MV-4-11 (cell line): Measurements from ENCODE around the gene BCL11A.

Experiments
- DNase-seq: peaks from one replicate; lab custom pipeline; 2025; lab: John Stamatoyannopoulos, UW

The BCL11A gene

DNA sequence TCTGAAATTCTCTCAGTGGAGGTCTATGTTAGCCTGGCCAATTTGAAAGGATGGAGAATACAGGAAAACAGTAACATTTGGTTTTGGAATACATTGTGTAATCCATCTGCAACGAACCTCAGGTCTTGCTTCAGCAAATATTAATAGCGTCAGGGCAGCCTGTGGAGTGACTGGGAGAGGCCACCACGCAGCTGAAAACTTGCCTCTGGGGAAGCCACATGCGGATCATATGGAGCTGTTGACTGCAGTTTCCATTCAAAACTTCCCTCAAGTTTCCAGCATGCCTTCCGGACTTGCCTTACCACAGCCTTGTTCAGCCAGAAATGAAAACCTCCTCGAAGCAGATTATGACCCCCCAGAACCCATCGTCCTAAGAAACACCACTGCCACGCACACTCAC is 25.7 kb downstream of the BCL11A start:
- DNase-seq: peak; percentile 72

DNA sequence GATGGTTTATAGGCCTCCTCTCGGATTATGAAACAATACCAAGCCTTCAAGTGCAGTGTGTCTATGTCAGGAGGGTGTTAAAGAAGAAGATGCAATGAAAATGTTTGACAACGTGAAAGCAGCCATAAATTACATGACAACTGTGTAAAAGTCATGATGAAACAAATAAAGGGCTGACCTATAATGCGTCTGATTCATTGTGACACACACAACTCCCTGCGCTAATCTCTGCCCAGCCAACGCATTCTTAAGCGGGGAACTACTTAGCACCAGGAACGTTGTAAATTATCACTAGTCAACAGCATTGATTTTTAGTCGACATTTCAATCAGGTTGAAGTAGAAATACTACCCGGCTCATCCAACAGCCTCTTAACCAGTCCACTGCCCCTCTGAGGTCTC is 26.8 kb downstream of the BCL11A start:
- DNase-seq: peak; percentile 60

DNA sequence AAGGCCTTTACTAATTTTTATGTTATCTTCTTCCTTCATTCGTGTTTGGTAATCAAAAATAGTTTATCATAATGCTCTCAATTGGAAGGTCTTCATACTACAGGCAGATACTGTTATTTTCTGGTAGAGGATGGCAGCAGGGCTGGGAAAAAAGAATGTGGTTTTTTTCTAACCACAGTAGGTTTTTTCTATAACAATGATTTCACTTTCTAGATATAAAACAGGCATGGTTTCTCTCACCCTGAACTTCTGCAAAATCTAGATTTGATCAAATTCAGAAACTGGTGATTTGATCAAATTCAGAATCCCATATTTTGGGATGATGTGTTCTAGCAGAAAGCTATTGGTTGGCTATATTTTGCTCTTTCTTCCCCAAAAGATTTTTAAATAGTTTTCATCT is 27.6 kb downstream of the BCL11A start:
- DNase-seq: peak; percentile 35

DNA sequence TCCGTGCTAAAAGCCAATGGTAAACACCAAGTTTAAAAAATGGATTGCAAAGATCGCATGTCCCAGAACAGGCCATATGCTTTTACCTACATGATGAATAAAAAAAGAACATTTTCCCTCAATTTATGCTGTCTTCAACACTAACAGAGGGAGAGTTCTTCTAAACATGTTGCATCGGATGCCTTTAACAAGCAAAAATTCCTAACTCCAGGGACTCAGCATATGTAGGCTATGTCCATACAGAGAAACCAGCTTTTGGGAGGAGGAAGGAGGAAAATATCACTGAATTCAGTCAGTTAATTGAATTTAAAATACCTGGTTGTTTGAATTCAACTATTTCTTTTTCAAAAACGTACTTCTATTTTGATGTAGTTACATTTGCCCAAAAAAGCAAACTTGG is 28.6 kb downstream of the BCL11A start:
- no peak for DNase-seq

DNA sequence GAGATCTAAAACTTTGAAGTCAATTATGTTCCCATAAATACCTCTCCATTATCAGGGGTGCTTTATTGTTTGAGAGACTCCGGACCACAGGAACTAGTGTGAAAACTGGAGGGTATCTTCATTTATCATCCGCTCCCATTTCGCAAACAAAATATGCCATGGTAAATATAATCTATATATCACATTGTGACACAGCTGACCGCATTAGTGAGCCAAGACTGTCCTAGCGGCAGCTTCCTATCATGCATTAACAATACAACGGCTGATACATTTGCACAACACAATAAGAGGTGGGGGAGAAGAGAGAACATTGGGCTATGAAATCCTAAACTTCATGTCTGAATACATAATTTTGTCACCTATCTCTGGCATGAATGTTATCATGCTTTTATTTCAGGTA is 29.5 kb downstream of the BCL11A start:
- peak; percentile 27 for DNase-seq

DNA sequence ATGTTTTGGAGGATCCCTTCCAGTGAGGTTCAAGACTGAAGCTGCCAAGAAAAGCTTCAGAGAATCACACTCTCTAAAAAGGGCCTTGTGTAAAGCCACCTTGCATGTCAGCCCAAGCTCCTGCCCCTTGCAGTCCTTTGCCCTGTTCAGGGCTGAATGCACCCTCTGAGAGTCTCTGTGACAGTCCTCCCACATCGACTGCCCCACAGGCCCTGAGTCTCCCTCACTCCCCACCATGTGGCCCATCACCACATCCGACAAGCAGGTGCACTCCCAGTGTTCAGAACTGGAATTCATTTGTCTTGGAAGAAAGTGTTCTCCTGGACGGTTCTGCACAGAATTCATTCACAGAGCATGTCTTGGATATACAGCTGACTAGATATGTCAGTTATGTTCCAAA is 31.0 kb downstream of the BCL11A start:
- DNase-seq: no peak

DNA sequence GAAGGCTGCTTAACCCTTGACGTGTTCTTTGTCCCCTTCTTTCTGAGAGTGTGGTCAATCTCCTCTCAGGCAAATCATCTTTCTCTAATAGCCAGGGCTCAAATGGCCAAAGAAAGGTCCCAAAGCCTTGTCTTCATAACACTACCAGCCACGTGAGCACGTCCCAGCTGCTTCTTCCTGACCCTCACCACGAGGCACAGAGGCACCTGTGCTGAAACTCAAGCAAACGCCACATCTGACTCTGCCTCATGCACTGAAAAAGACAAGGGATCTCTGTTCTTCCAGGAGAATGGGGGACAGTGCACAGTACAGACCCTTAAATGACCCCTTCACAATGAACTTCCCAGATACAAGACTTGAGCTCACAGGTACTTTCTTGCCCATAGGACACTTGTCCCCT is 31.8 kb downstream of the BCL11A start:
- DNase-seq: no peak

DNA sequence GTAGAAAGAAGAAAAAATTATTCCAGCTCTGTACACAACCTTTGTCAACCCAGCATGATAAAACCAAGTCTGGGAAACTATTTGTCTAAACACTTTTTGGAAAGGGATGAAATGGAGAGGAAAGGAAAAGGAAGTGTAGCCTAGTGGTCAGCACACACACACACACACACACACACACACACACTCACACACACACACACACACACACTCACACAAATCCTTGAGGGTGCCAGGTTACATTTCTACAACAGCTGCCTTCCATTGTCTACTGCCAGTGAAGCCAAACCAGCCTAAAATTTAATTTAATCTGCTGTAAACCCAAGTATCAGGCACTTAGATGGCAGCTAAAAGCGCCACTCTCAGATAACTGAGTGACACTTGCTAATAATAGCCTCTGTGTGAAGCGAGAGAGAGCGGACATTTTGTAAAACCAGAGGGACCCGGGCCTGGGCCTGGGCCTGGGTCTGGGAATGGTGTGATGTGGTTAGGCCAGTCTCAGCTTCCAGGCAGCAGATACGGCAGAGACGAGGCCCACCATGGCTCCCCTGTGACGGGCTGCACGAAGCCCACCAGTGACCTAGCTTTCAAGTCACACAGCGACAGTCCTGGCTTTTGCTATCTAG is 32.4 kb downstream of the BCL11A start:
- DNase-seq: no peak

DNA sequence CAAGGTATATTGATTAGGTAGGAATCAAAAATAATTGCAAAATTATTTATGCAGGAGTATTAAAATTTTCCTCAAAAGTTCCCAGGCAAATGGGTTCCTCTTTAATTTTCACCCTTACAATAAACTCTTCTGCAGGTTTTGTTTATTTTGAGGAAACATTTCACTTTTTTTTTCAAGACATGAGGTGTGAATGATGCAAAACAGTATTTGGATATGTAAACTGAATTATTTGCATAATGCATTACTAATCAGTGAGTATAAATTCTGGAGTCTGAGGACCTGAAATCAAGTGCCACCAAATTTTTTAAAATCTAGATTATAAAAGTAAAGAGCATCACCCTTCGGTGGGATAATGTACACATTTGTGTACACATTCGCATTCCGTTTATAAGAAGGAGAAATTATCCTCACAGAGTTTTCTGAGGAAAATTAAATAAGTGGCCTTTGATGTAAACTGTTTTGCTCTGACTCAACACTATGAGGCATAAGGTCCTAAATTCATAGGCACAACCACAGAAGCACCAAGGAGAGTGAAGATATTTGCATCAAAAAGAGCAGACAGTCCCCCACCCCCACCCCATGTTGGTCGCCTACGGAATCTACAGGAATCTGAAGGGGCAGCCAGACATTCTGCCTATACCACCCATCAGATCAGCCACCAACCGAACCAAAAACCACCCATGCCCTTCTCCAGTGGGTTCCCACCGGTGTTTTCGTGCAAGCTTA is 33.1 kb downstream of the BCL11A start:
- DNase-seq: no peak

DNA sequence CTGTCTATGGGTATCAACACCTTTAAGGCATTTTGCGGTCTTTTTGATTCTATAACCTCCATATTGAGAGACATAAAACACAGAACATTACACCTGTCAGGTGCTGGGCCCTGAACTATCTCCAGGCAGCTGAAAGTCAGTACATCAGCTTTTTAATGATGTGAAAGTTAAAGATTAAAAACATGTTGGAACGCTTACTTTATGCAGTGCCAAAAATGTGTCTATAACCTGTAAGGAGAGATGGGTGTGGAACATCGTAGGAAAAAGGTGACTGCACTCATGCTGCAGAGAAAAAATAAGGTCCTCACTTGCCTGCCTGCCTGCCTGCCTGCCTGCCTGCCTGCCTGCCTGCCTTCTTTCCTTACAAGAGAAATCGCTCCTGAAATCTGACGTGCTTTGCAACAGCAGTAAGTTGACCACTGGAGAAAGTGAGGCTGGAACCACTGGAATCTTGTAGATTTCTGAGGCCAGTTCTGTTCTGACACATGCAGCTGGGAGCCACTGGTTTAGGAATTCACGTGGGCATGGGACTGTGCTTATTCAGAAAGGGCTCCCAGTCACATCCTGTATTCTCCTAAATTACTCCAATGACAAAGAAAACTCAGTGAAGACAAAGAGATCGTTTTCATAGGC is 34.1 kb downstream of the BCL11A start:
- DNase-seq: no peak

DNA sequence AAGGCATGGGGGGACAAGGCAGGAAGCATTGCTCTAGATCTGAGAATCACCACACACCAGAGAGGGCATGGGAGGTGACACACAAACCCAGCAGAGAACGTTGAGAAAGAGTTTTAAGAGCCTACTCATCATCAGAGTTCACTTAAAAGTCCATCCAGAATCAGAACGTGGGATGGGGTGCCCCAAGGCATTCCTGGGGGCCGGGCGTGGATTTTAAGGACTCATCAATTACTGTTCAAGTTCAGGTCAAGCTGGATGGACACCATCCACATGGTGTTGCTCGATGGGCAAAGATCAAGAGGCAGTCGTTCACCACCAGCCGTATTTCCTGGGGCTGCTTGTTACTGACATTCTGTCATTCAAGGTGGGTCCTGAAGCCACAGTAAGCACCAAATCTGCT is 34.9 kb downstream of the BCL11A start:
- no peak for DNase-seq

DNA sequence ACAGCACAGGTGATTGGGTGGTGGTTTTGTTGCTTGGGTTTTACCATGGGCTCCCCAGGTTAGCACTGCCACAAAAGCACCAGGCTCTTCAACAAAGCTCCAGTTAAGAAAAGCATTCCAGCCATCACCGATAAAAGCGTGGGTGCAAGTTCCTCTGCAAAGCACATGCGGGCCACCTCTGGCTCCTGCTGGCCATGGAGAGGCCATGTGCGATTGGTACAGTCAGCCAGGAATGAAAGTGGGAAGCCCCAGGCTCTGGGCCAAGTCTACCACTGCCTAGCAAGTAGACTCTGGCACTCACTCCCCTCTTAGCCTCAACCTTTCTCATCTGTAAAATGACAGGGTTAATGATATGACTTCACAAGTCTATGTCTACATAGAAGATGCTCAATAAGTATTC is 36.0 kb downstream of the BCL11A start:
- no peak for DNase-seq

DNA sequence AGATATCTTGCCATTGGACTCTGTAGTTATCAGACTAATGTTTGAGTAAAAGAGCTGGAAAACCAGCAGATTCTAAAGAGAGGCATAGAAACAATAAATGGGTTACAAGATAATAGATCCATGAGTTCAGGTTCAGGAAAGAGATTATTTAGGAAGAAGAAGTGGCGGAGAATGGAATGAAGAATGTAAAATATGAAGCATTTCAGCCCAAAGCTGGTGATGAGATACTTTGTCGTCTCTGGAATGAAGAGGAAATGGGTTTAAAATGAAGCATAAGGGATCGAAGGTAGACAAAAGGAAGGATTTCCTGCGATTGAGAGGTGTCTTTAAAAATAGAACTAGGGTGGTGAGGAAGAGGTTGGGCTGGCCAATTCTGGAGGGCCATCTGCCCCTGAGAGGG is 36.6 kb downstream of the BCL11A start:
- no peak for DNase-seq

DNA sequence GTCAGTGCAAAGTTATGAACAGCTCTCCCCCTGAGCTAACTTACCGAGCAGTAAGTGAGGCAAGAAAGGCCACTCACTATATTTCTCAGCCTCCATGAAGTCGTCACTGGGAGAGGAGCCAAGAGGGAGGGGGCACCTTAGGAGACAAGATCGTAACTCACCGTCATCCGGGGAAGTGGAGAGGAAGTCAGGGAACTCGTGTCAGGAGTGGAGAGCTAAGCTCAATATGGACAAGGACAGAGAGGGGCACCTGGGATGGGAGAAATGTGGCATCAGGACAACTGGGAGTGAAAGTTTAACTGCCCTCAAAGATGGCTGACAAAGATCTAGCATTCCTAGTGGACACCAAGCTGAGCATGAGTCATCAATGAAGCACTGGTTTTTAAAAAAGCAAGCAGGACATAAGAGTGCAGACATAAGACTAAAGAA is 37.1 kb downstream of the BCL11A start:
- DNase-seq: no peak

DNA sequence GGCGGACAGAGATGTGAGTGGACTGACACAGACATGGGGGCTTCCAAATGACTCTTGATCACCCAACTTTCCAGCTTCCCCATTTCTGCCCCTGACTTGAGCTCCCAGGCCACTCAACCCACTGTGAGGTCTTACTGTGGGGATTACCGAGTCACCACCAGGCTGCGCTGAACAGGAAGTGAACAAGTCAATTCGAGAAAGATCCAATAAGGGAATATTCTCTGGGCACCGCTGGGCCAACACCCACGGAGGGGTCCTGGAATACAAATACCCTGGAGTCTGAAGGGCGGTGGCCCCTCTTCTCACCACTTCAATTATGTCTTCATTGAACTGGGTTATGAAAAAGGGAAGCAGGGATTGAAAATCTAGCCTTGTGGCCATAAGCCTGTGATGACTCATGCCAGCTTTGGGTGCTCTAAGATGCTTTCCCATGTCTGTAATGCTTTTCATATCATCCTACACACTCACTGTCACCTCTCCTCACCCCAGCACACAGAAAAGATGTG is 37.7 kb downstream of the BCL11A start:
- DNase-seq: peak; percentile 96

DNA sequence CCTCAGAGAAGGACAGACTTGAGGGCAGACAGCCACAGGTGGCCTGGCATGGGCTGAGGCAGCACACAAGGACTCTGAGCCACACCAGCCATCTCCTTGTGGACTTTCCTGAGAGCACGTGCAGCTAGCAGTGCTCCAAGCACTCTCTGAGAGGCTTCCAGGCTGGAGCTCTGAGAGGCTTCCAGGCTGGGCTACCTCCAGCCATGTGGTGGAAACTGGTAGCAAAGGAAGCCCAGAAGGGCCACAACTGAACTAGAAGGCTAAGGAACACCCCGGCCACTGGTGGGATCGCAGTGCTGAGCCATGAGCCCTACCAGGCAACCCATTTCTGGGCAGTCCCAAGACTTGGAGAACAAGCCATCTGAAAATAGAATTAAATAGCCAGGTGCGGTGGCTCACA is 39.5 kb downstream of the BCL11A start:
- no peak for DNase-seq

DNA sequence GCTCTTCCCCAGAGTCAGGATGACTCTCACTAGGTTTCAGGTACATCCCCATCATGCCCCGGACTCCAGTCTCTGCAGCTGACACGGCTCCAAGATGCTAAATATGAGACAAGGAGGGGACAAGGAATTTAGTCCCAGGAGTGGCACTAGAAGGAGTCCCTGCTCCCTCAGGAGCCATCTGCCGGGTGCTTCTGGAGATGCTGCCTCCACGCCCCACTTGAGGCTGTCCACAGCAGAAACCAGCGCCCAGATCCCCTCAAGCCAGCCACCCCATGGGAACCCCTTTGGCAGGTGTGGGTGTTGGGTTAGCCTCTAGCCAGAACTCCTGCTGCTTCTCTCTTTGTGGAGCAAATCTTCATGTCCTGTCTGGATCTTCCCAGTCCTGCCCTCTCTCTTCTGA is 40.3 kb downstream of the BCL11A start:
- DNase-seq: no peak

DNA sequence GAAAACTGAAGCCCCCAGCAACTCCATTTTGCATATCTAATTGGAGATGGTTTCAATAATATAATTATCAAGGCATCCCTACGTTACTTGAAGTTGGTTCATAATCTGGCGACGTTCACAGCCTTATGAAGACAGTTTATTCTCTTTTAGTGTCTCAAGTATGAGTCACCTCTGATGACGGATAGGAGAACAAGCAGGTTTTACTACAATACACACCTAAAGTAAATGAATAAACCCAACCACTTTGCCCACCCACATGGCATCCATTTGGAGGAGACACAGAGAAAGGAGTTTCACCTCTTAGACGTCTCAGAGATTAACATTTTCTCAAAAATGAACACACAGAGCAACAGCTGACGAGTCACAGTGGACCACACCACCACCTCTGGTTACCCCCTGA is 40.8 kb downstream of the BCL11A start:
- DNase-seq: no peak

DNA sequence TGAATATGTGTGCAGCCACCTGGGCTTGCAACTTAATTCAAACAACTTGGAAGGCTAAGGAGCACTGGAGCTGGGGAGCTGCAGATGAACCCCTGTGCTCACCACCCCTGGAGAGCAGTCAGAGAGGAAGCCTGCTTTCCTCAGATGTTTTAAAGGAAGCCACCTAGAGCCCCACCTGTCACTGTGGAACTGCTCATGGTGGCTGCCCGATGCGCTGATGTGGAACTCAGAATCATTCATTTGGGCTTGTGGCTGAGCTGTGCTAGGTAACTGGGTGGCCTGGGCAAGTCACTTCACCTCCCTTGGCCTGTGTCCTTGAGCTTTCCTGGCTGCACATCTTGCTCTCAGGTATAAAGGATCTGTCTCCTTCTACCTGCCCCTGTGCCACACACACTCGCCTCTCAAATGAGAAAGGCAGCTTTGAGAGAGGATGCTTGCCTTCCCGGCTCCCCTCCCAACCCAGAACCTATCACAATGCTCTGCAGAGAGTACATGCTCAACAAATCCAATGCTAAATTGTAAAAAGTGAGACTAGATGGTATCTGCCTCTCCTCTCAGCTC is 41.3 kb downstream of the BCL11A start:
- no peak for DNase-seq

DNA sequence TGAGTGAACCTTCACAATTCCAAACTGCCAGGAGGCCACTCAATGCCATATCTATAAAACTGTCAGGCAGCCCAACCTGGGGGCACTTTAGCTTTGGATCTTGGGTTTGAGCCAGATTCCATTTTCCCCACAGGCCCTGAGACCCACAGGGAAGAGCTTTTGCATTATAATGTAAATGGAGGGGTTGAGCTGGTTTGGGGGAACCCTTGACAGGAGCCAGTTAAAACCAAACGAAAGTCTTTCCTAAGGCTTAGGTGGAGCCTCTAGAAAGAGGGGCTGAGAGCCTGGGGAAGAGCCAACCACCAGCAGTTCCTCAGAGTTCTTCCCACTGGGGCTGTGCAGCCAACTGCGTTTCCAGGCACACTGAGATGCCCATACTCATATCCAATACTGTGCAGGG is 42.7 kb downstream of the BCL11A start:
- no peak for DNase-seq

DNA sequence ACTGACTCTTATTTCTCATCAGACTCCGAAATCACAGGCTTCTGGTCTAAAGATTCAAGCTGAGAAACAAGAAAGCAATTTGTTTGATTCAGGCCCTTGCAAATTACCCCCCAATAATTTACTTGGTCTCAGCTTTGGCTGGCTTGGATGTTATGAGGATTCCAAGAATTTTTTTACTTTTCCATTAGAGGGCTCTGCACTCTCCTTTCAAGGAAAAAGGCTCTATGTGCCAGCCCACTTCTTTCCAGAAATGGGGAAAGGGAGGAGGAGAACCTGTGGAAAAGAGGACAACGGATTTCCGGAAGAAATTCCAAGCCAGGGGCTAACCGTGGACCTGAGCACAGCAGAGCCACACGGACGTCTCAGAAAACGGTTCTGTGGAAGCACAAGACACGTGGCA is 44.4 kb downstream of the BCL11A start:
- no peak for DNase-seq

DNA sequence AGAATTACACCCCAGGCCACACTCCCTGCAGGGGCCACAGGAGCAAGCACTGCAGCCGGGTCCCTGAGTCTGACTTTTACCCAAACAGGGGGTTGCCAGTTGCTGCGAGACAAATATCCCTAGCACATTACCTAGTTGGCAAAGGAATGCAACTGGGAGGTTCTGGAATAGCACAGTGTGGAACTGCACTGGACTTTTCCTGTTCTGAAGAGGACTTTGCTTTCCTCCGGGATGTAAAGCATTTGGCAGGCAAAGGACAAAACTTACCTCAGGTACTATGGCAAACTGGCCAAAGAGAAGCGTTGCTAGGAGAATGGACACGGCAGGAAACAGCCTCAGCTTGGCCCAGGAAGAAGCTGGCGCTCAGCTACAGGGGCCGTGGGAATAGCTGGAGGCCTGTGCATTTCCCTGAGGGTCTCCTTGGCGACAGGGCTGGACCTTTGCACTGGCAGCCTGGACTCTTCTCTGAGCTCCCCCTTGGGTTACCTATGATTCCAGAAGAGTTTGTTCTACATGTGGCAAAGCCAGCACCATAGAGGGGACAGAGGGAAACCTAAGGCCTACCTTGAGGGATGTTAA is 45.0 kb downstream of the BCL11A start:
- DNase-seq: no peak
